HG02623 (cell line): ENCODE data around the gene NAPA.

Source experiments
- ATAC-seq: cut with Tn5 transposase; IDR thresholded peaks from one replicate; pipeline ENCODE4 v1.9.1; 2021; ENCODE audit warnings: moderate library complexity; ENCODE audit not compliant: unreplicated experiment

NAPA gene

DNA sequence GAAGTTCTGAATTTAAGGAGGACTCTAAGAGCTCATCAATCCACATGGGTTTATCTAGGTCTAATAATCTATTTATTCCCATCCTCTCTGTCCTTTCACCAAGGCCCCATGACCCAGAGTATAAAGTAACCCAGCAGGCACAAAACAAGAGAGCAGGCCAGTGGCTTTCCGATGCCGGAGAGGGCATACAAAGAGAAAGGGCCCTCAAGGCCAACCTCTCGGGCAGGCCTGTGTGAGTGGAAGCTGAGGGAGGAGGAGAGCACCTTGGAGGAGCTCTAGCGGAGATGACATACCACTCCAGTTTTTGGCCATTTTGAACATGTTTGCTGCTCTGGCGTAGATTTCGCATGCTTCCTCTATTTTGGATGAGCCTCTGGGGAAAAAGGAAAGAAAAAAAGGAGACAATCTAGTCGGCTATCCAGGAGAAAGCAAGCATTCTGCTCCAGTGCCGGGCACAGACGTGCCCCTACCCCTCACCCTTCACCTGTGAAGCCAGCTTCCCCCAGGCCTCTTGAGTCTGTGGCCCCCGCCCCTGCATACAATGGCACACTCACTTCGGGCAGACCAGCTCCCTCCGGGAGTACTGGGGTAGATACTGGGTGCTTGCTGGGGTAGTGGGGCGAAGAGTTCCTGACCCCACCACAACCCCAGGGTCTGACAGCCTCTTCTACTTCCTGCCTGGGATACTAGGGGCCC is 11.6 kb downstream of the NAPA start:
- ATAC-seq: no peak

DNA sequence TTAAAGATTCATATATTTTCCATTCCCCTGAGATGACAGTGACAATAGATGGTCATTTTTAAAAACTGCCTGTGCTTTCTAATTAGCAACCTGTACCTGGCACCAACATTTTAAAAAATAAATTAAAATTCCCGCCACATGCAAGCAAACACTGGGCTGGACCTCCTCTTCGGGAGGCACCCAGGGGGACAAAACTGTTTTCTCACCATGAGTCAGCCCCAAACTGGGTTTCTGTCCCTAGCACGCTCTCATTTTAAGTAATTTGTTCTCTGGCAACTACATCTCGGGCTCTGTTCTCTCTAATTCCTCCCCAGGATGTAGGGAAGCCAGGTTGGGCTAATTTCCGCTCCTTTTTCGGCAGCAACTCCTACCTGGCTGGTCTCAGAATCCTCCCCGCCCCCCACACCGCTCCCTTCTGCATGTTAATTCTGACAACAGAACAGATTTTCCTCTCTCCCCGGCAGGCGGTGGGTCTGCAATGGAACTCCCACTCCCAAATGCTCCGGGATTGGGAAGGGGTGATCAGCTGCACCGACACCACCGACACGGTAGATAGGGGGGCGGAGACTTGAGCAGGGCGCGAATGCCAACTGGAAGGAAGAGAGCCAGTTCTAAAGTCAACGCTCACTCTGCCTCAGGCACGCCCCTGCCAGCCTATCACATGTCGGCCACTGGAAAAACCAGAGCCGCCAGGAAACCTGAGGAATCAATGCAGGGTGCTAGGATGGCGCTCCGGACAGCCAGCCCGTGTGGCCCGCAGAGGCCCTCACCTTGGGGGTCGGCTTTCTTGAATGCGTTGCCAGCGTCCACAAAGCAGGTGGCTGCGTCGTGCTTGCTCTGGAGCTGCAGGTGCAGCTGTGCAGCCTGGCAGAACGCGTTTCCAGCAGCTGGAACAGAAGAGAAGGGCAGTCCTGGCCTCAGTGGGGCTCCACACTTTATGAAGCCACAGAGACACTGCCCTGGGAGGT is 14.7 kb downstream of the NAPA start:
- ATAC-seq: no peak

DNA sequence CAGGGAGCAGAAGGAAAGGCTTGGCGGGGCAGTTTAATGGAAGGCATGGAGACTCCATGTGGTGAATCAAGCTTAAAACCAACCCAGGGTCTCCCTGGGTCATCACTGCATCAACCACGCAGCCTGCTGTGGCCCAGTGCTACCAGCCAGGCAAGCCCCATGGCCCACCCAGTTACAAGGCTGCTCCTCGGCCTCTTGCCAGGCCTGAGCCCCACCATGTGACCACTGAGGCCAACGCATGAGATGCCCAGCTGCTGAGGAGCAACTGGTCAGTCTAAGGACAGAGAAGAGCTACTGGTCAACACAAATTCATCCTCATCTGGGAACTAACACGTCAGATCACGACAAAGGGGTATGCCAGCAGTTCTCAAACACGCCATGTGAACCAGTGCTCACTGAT is 15.5 kb downstream of the NAPA start:
- no peak for ATAC-seq

DNA sequence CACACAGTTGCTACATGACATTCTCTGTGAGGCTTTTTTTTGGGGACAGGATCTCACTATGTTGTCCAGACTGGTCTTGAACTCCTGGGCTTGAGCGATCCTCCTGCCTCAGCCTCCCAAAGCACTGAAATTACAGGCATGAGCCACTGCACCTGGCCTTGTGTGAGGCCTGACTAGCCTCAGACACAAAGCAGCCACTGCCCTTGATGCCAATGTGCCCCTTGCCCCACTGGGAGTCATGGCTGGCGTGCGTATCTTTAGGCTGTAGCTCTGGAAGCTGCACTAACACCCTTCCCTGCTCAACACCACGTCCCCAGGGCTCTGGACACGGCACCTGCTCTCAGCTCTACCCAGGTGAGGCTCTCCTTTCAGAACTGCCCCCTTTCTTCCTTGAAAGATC is 16.3 kb downstream of the NAPA start:
- no peak for ATAC-seq

DNA sequence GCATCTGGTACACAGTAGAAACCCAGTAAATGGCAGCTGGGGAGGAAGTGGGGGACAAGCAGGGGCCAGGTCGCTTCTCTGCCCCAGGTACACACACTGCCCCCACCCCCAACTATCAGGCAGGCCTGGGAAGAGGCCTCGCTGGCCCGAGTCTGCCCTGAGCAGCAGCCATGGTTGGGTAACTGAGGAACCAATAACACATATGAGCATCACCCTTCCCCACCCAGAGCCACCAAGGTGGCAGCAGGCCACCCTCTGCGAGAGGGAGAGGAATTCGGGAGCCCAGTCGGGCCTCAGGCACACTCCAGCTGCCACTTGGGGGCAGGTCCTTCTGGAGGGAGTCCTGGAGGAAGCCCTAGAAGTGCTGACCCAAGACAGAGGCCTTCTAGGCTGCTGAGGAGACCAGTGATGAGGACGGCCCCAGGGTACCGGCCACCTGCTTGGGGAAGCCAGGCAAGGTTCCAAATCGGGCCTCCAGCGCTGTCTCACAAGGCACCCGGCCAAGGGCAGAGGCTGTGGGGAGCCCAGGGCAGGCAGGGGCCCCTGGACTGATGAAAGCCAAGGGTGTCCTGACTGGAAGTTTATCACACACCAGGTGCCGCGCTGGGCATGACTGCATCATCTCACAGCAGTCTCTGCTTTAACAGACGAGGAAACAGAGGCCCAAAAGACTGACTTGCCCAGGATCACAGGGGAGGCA is 16.9 kb downstream of the NAPA start:
- ATAC-seq: no peak

DNA sequence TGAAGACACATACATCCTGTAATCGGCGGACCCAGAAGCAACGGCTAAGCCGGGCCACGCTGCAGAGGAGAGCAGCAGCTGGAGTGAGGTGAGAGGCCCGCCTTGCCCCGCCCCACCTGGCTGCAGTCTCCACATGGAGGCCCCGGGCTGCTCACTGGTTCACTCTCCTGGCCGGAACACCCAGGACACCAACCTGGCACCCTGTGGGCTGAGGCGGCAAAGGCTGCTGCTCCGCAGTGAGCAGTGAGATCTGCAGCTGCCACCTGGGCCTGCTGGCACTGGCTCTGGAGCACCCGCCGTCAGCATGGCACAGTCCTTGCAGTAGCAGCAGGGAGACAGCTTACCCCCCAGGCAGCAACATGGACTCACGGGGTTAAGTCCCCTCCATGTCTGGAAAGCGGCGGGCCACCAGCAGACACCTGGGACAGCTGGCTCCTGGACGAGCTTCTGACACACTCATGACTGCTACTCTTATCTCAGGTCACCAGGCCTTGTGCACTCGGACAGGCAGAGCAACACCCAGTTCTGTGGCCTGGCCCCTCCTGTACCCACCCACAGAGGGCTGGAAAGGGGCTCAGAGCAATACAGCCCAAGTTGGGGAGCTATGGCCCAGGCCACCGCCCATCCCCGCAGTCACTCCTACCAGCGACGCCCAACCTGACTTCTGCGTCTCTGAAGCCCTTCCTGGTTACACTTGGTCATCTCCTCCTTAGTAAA is 17.7 kb downstream of the NAPA start:
- no peak for ATAC-seq

DNA sequence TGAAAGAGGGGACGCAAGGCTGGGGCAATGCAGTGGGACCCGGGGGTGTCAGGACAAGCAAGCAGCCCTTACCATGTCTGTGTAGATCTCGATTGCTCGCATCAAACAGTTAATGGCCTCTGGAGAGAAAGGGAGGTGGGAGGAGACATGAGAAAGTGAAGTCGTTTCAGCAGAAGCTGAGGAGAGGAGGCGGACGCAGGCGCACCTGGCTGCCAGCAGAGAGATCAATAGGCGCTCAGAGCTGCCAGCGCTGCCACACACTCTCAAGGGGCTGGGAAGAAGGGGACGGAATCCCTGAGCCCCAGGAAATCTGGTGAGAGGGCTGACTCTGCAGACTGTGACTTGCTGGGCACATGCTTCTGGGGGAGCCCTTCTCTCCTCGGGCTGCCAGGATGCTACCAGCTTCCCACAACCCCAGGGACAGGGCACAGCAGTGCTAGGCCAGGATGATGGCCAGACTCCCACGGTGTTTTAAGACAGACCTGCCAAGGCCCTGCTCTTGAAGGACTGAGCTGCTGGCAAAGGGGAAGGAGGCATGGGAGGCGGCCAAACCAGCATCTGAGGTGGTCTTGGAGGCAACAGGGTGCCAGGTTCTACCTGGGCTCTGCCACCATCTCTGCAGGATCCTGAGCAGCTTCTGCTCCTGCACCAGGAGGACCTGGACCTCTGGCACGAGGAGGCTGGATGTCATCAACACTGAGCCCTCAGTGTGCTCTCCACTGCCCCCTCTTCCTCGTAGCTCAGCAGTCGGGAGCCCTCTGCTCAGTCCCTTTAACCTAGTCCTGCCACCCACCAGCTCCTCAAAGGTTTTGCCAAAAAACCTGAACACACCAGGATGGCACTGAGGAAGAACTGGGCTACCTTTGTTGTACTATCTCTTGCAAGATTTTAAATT is 19.1 kb downstream of the NAPA start:
- ATAC-seq: no peak

DNA sequence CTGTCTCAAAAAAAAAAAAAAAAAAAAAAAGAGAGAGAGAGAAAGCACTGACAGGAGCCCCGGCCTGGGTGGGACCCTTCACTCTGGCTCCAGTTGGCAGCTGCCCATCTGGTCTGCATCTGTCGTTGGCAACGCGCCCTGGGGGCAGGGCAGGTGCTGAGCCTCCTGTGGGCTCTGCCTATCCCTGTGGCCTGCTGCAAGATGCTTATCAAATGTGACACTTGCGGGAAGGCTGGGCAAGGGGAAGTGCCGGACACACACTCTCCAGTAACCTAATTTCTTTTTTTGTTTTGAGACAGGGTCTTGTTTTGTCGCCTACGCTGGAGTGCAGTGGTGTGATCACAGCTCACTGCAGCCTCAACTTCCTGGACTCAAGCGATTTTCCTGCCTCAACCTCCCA is 20.1 kb downstream of the NAPA start:
- no peak for ATAC-seq

DNA sequence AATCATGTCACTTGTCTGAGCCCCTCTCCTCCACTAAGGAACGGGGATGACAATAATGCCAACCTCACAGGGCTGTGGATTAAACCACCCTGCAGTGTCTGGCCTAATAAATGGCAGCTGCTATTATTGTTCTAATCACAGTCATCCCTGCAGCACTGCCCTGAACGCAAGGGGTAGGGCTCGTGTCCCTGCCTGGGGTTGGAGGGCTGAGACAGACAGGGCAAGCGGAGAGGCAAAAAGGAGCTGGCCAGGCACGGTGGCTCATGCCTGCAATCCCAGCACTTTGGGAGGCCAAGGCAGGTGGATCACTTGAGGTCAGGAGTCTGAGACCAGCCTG is 20.7 kb downstream of the NAPA start:
- no peak for ATAC-seq

DNA sequence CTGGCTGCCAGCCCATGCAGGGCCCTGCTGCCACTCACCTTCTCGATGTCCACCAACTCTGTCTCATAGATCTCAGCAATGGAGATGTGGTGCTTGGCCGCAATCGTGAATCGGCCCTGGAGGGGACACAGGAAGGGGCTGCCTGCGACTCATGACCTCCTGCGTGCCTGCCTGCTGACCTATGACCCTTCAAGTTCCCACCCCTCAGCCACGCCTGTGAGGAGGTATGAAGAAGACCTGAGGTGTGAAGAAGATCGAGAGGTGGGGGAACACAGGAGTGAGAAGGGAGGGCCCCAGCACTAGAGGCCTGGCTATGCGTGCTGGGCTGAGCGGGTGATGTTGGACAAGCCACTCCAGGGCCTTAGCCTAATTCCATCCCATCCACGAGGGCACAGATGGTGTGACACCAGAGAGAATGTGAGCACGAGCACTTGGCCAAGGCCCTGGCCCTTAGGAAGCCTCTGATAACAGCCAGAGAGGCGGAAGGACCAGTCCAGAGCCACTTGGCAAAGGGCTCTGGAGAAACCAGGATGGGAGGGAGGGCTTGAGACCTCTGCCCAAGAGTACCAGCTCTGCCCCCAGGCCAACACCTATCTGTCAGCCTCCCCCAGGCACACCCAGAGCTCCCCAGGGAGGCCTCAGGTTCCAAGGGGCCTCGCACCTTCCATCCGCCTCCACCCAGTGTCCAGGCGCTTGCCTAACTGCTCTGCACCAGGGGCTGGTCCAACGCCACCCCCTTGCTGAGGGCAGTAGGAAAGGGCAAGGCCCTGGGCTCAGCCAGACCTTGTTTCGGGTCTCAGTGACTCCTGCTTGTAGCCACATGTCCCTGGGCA is 21.3 kb downstream of the NAPA start:
- no peak for ATAC-seq

DNA sequence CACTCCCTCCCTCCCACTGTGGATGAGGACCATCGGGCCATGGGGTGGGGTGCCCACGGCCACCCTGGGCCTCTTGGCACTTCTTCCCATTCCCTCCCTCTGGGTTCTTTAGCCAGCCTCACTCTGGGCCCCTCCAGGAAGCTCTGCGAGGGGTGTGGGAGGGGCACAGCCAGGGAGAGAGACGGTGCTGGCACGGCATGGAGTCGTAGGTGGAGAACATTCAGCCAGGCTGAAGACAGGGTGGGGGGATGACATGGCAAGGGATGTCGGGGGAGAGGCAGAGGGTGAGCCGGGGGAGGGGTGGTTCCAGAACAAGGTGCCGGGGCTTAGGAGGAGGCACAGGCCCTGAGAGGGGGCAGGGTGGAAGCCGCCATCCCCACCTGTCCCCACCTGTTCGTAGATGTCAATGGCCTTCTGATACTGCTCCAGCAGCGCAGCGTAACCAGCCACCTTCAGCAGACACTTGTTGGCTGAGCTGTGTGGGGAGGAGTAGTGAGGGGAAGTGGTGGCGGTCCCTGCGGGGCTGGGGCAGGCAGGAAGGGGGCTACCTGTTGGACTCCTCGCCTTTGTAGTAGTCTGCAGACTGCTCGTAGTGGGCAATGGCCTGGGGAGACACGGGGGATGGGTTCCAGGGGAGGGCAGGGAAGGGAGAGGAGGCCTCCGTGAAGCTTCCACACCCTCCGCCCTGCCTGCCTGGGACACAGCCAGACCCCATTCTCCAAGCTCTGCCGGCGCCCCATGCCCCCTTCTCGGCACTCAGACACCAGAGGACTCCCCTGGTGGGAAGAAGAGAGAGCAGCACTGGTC is 22.1 kb downstream of the NAPA start:
- ATAC-seq: no peak

DNA sequence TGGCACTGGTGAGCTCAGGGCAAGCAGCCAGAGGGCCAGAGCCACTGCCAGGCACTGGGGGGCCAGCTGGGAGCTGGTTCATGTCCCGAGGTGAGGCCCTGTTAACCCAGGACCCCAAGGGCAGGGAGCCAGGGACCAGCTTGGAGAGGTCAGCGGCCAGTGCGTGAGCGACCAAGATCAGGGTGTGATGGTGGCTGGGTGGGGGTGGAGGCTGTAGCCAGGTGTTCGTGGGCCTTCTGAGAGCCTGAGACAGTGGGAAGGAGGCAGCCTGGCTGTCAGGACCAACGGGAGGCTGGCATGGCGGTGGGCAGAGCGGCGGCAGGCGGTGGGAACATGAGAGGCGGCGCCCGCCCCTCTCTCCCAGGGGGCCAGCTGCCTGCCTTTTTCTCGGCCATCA is 22.7 kb downstream of the NAPA start:
- no peak for ATAC-seq

DNA sequence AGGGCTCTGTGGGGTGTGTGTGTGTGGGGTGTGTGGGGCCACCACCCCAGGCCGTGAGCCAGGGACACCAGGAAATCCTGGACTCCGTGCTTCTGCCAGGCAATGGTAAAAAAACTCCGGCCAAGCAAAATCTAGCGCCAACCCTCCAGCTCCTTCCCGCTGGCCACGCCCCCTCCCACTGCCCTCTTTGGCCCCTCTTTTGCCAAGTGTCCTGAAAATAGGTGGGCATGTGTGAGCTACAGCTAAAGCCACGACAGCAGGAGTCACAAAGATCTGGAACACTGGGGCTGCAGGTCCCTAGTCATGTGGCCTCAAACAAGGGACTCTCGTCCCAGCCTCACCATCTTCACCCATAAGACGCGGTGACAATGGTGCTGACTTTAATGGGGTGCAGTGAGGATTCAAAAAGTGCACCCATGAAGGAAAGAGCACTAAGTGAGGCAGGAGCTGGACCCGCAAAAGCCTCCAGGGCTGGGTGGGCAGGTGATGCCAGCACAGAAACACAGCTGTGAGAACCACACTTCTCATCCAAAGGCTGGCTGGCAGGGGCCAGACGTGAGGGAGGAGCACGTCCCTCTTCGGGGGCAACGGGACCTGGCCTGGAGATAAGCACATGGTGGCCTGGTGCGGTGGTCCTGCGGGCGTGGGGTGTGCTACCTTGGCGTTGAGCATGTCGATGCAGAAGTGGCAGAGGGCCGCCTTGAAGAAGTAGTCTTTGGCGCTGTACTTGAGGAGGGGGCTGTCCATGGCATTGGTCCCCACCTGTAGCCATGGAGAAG is 23.3 kb downstream of the NAPA start:
- ATAC-seq: no peak

DNA sequence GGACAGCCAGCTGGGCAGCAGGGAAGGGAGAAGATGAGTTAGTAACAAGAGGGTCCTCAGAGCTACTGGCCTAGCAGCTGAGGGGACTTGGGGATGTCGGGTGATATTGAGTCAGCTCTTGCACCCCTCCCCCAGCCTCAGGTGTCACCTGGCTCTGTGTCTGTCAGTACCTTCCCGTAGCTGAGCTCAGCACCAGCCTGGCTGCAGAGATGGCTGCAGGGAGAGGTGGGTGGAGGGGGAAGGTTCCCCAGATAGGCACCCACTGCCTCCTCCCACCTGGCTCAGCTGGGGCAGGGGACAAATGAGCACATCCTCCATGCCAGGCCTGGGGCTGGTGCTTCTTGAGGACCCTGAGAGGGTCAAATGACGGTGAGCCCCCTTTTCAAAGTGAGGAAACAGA is 24.0 kb downstream of the NAPA start:
- ATAC-seq: no peak

DNA sequence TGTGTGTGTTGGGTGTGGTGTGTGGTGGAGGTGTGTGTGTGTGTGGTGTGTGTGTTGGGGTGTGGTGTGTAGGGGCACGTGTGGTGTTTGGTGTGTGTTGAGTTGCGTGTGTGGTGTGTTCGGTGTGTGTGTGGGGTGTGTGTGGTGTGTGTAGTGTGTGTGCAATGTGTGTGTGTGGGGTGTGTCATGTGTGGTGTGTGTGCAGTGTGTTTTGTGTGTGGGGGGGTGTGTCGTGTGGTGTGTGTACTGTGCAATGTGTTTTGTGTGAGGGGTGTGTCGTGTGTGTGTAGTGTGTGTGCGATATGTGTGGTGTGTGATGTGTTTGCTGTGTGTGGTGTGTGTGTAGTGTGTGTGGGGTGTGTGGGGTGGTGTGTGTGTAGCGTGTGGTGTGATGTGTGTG is 24.8 kb downstream of the NAPA start:
- no peak for ATAC-seq

DNA sequence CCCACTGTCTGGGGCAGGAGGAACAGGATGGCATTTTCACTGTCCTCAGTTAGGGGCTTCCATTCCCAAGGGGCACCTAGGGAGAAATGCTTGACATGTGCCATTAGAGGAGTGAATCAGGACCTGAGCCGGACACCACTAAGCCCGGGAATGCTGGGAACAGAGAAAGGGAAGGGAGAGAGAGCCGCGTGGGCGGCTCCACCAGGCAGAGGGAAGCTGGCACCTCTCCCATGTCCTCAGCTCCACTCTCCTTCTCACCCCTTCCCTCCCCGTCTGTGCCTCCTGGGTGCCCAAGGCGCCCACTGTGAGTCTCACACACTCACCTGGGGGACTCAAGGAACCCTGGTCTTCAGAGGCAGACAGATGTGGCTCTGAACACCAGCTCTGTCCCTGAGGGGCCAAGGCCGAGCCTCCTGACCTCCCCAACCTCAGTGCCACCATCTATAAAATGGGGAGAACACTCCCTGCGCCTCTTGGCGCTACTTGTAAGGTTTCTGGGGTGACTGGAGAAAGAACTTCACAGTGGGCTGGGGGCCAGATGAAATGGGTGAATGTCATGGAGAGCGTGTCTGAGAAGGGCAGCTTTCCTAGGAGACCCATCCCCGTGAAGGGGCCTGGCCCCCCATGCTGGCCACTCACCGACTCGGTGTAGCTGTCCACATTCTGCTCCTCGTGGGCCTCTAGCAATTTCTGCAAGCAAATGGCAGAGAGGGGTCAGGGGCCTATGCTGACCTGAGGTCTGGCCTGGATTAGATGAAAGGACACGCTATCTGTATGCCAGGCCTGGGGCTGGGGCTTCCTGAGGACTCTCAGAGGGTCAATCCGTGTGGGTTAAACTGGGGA is 25.6 kb downstream of the NAPA start:
- no peak for ATAC-seq
